ENCODE measurements around the gene LPP.

LPP gene

GRCh38 chr3:188370081-188370830, 216.3 kb downstream of the LPP start:
- no peak for DNase-seq

- no peak for DNase-seq
Measured at GRCh38 chr3:188378786-188379185, 224.8 kb downstream of the LPP start.

- DNase-seq, result no peak
Measured at GRCh38 chr3:188380252-188380651, 226.3 kb downstream of the LPP start.

GRCh38 chr3:188380722-188381121, 226.8 kb downstream of the LPP start:
- DNase-seq, result no peak

- DNase-seq, result no peak
Measured at GRCh38 chr3:188383748-188384147, 229.8 kb downstream of the LPP start.

GRCh38 chr3:188385295-188385694, 231.3 kb downstream of the LPP start:
- no peak for DNase-seq

GRCh38 chr3:188389711-188390342, 235.9 kb downstream of the LPP start:
- peak; percentile 39 for DNase-seq

GRCh38 chr3:188390343-188390718, 236.4 kb downstream of the LPP start:
- DNase-seq, result no peak

GRCh38 chr3:188390775-188391443, 237.0 kb downstream of the LPP start:
- no peak for DNase-seq

- no peak for DNase-seq
Measured at GRCh38 chr3:188391592-188391991, 237.6 kb downstream of the LPP start.

- no peak for DNase-seq
Measured at GRCh38 chr3:188392076-188392475, 238.1 kb downstream of the LPP start.

GRCh38 chr3:188394623-188395022, 240.7 kb downstream of the LPP start:
- no peak for DNase-seq

- DNase-seq, result no peak
Measured at GRCh38 chr3:188396251-188396650, 242.3 kb downstream of the LPP start.

GRCh38 chr3:188396900-188397299, 242.9 kb downstream of the LPP start:
- no peak for DNase-seq

GRCh38 chr3:188397766-188398705, 244.1 kb downstream of the LPP start:
- DNase-seq, result no peak

- no peak for DNase-seq
Measured at GRCh38 chr3:188400494-188401243, 246.7 kb downstream of the LPP start.

- DNase-seq, result no peak
Measured at GRCh38 chr3:188401244-188401993, 247.5 kb downstream of the LPP start.

GRCh38 chr3:188402229-188402628, 248.3 kb downstream of the LPP start:
- no peak for DNase-seq

- no peak for DNase-seq
Measured at GRCh38 chr3:188403404-188403803, 249.4 kb downstream of the LPP start.

GRCh38 chr3:188404124-188404523, 250.2 kb downstream of the LPP start:
- DNase-seq, result no peak

GRCh38 chr3:188404701-188405100, 250.7 kb downstream of the LPP start:
- no peak for DNase-seq

Data from right hindlimb (tissue), 1 donor.